ENCODE measurements around the gene TMEM150C.
"Not testable (repeated sequence)": the region's sequence is repeated elsewhere in the genome, so short reads cannot be mapped to it uniquely, and the experiment has no call there.

Gene TMEM150C

GRCh38 chr4:82562564-82562854 lies 721 bp upstream of the TMEM150C start:
- H3K36me3 ChIP-seq (ENCODE audit: control insufficient read depth, low read length), result no peaks in the 10 kb centered on the region
- no peaks in the 10 kb centered on the region for H3F3A ChIP-seq (ENCODE audit: control insufficient read depth, insufficient read depth)
- no peak overlapping the region for H3K4me2 ChIP-seq (ENCODE audit: low read length)
- H3K4me3 ChIP-seq (ENCODE audit: low read length), result no peak overlapping the region
- TF ChIP-seq CTCF (IDR thresholded peaks at IDR 0.05; ENCODE audit: low read depth, low read length, poor library complexity, severe bottlenecking) (no peak), EZH2phosphoT487 (IDR thresholded peaks at IDR 0.05; ENCODE audit: borderline replicate concordance, low read length) (no peak)
- no peaks in the 10 kb centered on the region for H3K9me2 ChIP-seq (replicated peaks; ENCODE audit: control insufficient read depth, low read length)
- no peaks in the 10 kb centered on the region for H3K79me2 ChIP-seq (ENCODE audit: control insufficient read depth, low read length)
- no peak overlapping the region for H3K27ac ChIP-seq (ENCODE audit: low read depth, low read length)
- H3K4me1 ChIP-seq (ENCODE audit: control insufficient read depth, low read length), result no peaks in the 10 kb centered on the region
- no peaks in the 10 kb centered on the region; the same call in 1 of the 2 replicates for H3K27me3 ChIP-seq (ENCODE audit: control insufficient read depth, low read length)
- H3K9me3 ChIP-seq (ENCODE audit: control insufficient read depth, insufficient read depth, low read length), result no peaks in the 10 kb centered on the region
- no peaks in the 10 kb centered on the region for H4K20me1 ChIP-seq (ENCODE audit: control insufficient read depth, insufficient read depth, low read depth, low read length)

GRCh38 chr4:82560853-82561785 lies 669 bp downstream of the TMEM150C start:
- H3K4me1 ChIP-seq (ENCODE audit: control insufficient read depth, low read length), result no peaks in the 10 kb centered on the region
- no peaks in the 10 kb centered on the region for H4K20me1 ChIP-seq (ENCODE audit: control insufficient read depth, insufficient read depth, low read depth, low read length)
- H3F3A ChIP-seq (ENCODE audit: control insufficient read depth, insufficient read depth), result no peaks in the 10 kb centered on the region
- H3K9me2 ChIP-seq (replicated peaks; ENCODE audit: control insufficient read depth, low read length), result no peaks in the 10 kb centered on the region
- H3K9me3 ChIP-seq (ENCODE audit: control insufficient read depth, insufficient read depth, low read length), result no peaks in the 10 kb centered on the region
- no peaks in the 10 kb centered on the region for H3K36me3 ChIP-seq (ENCODE audit: control insufficient read depth, low read length)
- no peak overlapping the region for H3K4me3 ChIP-seq (ENCODE audit: low read length)
- H3K79me2 ChIP-seq (ENCODE audit: control insufficient read depth, low read length), result no peaks in the 10 kb centered on the region
- peaks cover 3% of the 10 kb centered on the region; the same call in 1 of the 2 replicates for H3K27me3 ChIP-seq (ENCODE audit: control insufficient read depth, low read length)
- no peak overlapping the region for H3K4me2 ChIP-seq (ENCODE audit: low read length)
- no peak overlapping the region for H3K27ac ChIP-seq (ENCODE audit: low read depth, low read length)
- TF ChIP-seq EZH2phosphoT487 (IDR thresholded peaks at IDR 0.05; ENCODE audit: borderline replicate concordance, low read length), result no peak
- no peak for TF ChIP-seq CTCF (IDR thresholded peaks at IDR 0.05; ENCODE audit: low read depth, low read length, poor library complexity, severe bottlenecking)

GRCh38 chr4:82559735-82560120 lies 2.1 kb downstream of the TMEM150C start:
- Histone ChIP-seq H3K36me3 (ENCODE audit: control insufficient read depth, low read length) (no peaks in the 10 kb centered on the region), H3K9me2 (replicated peaks; ENCODE audit: control insufficient read depth, low read length) (no peaks in the 10 kb centered on the region), H3K4me2 (ENCODE audit: low read length) (no peak overlapping the region), H3K27me3 (ENCODE audit: control insufficient read depth, low read length) (peaks cover 8% of the 10 kb centered on the region), H3K4me3 (ENCODE audit: low read length) (no peak overlapping the region), H4K20me1 (ENCODE audit: control insufficient read depth, insufficient read depth, low read depth, low read length) (no peaks in the 10 kb centered on the region), H3F3A (ENCODE audit: control insufficient read depth, insufficient read depth) (no peaks in the 10 kb centered on the region), H3K4me1 (ENCODE audit: control insufficient read depth, low read length) (no peaks in the 10 kb centered on the region), H3K27ac (ENCODE audit: low read depth, low read length) (no peak overlapping the region), H3K9me3 (ENCODE audit: control insufficient read depth, insufficient read depth, low read length) (no peaks in the 10 kb centered on the region), H3K79me2 (ENCODE audit: control insufficient read depth, low read length) (no peaks in the 10 kb centered on the region)
- TF ChIP-seq EZH2phosphoT487 (IDR thresholded peaks at IDR 0.05; ENCODE audit: borderline replicate concordance, low read length), result no peak
- TF ChIP-seq CTCF (IDR thresholded peaks at IDR 0.05; ENCODE audit: low read depth, low read length, poor library complexity, severe bottlenecking), result no peak

GRCh38 chr4:82559090-82559734 lies 2.6 kb downstream of the TMEM150C start:
- not testable (repeated sequence) for H3K27ac ChIP-seq (ENCODE audit: low read depth, low read length); H4K20me1 ChIP-seq (ENCODE audit: control insufficient read depth, insufficient read depth, low read depth, low read length); H3K4me2 ChIP-seq (ENCODE audit: low read length); H3K9me2 ChIP-seq (replicated peaks; ENCODE audit: control insufficient read depth, low read length); H3K36me3 ChIP-seq (ENCODE audit: control insufficient read depth, low read length); H3K4me3 ChIP-seq (ENCODE audit: low read length); H3K9me3 ChIP-seq (ENCODE audit: control insufficient read depth, insufficient read depth, low read length); H3F3A ChIP-seq (ENCODE audit: control insufficient read depth, insufficient read depth); H3K79me2 ChIP-seq (ENCODE audit: control insufficient read depth, low read length); H3K4me1 ChIP-seq (ENCODE audit: control insufficient read depth, low read length)
- H3K27me3 ChIP-seq (ENCODE audit: control insufficient read depth, low read length), result peaks cover 10% of the 10 kb centered on the region
